ENCODE results near the gene EXO5. TPM values are rescaled to one million over a fixed set of nuclear protein-coding genes. Genes with fewer than 3 reads are reported as not detected.

The EXO5 gene
- total and polyA plus RNA-seq, 2 of the 13 experiments (the other 11 are each of a cell fraction or from before 2014, with no cell fraction given): 9.9 to 20.5 TPM

DNA sequence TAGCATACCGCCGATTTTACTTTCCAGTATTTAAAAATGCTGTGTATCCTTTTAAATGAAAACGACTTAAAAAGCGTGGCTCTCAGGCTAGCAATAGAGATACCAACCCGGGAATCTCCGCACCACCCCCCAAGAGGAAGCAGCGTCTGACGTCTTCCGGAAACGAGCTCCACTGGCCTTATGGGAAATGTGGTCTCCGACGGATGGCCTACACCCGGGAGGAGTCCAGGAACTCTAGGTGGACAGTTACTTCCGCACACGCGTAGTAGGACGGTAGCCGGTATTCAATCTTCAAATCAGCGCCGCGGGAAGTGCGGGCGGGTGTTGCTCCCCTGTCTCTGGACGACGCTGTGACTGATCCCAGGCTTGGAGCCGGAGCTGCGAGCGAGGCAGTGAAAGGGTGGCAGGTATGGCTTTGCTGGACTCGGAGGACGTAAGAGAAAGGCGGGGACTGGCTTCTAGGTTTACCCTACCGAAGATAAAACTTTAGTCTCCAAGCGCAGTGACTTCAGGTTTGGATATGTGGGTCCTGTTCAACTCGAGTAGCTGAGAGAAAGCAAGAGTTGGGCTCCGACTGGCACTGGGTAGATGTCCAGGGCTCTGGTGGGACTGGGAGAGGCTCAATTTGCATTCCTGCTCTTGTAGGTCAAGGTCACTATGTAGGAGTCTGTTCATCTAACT is 23.0 kb downstream of the EXO5 start, which contains the start of gene ZNF684 (continued):
- TF ChIP-seq, protein P1, sequence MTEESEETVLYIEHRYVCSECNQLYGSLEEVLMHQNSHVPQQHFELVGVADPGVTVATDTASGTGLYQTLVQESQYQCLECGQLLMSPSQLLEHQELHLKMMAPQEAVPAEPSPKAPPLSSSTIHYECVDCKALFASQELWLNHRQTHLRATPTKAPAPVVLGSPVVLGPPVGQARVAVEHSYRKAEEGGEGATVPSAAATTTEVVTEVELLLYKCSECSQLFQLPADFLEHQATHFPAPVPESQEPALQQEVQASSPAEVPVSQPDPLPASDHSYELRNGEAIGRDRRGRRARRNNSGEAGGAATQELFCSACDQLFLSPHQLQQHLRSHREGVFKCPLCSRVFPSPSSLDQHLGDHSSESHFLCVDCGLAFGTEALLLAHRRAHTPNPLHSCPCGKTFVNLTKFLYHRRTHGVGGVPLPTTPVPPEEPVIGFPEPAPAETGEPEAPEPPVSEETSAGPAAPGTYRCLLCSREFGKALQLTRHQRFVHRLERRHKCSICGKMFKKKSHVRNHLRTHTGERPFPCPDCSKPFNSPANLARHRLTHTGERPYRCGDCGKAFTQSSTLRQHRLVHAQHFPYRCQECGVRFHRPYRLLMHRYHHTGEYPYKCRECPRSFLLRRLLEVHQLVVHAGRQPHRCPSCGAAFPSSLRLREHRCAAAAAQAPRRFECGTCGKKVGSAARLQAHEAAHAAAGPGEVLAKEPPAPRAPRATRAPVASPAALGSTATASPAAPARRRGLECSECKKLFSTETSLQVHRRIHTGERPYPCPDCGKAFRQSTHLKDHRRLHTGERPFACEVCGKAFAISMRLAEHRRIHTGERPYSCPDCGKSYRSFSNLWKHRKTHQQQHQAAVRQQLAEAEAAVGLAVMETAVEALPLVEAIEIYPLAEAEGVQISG (CRISPR knock-in tag; IDR thresholded peaks at IDR 0.05): peak; percentile 85
- TF ChIP-seq NFE2L2 (IDR thresholded peaks at IDR 0.05; ENCODE audit: low read length) (no peak), ZNF354B (CRISPR knock-in tag; IDR thresholded peaks at IDR 0.05) (no peak), ESRRA (CRISPR knock-in tag; IDR thresholded peaks at IDR 0.05; ENCODE audit: low read depth) (peak; percentile 68), PPARG (CRISPR knock-in tag; conservative IDR thresholded peaks at IDR 0.05) (0 out of 2 replicates have a peak, but pooled peaks have one; percentile 7), GZF1 (CRISPR knock-in tag; IDR thresholded peaks at IDR 0.05) (peak; percentile 61; the same call in 1 of the 2 replicates)
- TF ChIP-seq, protein P2, sequence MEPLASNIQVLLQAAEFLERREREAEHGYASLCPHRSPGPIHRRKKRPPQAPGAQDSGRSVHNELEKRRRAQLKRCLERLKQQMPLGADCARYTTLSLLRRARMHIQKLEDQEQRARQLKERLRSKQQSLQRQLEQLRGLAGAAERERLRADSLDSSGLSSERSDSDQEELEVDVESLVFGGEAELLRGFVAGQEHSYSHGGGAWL (CRISPR knock-in tag; IDR thresholded peaks at IDR 0.05): no peak
- TF ChIP-seq, protein P3, sequence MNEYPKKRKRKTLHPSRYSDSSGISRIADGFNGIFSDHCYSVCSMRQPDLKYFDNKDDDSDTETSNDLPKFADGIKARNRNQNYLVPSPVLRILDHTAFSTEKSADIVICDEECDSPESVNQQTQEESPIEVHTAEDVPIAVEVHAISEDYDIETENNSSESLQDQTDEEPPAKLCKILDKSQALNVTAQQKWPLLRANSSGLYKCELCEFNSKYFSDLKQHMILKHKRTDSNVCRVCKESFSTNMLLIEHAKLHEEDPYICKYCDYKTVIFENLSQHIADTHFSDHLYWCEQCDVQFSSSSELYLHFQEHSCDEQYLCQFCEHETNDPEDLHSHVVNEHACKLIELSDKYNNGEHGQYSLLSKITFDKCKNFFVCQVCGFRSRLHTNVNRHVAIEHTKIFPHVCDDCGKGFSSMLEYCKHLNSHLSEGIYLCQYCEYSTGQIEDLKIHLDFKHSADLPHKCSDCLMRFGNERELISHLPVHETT (CRISPR knock-in tag; conservative IDR thresholded peaks at IDR 0.05): no peak; the same call in 1 of the 2 replicates
- TF ChIP-seq, protein P4, sequence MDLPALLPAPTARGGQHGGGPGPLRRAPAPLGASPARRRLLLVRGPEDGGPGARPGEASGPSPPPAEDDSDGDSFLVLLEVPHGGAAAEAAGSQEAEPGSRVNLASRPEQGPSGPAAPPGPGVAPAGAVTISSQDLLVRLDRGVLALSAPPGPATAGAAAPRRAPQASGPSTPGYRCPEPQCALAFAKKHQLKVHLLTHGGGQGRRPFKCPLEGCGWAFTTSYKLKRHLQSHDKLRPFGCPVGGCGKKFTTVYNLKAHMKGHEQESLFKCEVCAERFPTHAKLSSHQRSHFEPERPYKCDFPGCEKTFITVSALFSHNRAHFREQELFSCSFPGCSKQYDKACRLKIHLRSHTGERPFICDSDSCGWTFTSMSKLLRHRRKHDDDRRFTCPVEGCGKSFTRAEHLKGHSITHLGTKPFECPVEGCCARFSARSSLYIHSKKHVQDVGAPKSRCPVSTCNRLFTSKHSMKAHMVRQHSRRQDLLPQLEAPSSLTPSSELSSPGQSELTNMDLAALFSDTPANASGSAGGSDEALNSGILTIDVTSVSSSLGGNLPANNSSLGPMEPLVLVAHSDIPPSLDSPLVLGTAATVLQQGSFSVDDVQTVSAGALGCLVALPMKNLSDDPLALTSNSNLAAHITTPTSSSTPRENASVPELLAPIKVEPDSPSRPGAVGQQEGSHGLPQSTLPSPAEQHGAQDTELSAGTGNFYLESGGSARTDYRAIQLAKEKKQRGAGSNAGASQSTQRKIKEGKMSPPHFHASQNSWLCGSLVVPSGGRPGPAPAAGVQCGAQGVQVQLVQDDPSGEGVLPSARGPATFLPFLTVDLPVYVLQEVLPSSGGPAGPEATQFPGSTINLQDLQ (CRISPR knock-in tag; IDR thresholded peaks at IDR 0.05): no peak
- TF ChIP-seq, protein P5, sequence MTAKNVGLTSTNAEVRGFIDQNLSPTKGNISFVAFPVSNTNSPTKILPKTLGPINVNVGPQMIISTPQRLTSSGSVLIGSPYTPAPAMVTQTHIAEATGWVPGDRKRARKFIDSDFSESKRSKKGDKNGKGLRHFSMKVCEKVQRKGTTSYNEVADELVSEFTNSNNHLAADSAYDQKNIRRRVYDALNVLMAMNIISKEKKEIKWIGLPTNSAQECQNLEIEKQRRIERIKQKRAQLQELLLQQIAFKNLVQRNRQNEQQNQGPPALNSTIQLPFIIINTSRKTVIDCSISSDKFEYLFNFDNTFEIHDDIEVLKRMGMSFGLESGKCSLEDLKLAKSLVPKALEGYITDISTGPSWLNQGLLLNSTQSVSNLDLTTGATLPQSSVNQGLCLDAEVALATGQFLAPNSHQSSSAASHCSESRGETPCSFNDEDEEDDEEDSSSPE (CRISPR knock-in tag; IDR thresholded peaks at IDR 0.05): peak; percentile 93
- TF ChIP-seq, protein P6, sequence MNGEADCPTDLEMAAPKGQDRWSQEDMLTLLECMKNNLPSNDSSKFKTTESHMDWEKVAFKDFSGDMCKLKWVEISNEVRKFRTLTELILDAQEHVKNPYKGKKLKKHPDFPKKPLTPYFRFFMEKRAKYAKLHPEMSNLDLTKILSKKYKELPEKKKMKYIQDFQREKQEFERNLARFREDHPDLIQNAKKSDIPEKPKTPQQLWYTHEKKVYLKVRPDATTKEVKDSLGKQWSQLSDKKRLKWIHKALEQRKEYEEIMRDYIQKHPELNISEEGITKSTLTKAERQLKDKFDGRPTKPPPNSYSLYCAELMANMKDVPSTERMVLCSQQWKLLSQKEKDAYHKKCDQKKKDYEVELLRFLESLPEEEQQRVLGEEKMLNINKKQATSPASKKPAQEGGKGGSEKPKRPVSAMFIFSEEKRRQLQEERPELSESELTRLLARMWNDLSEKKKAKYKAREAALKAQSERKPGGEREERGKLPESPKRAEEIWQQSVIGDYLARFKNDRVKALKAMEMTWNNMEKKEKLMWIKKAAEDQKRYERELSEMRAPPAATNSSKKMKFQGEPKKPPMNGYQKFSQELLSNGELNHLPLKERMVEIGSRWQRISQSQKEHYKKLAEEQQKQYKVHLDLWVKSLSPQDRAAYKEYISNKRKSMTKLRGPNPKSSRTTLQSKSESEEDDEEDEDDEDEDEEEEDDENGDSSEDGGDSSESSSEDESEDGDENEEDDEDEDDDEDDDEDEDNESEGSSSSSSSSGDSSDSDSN (CRISPR knock-in tag; IDR thresholded peaks at IDR 0.05): peak; percentile 61; the same call in 1 of the 2 replicates
- TF ChIP-seq, protein P7, sequence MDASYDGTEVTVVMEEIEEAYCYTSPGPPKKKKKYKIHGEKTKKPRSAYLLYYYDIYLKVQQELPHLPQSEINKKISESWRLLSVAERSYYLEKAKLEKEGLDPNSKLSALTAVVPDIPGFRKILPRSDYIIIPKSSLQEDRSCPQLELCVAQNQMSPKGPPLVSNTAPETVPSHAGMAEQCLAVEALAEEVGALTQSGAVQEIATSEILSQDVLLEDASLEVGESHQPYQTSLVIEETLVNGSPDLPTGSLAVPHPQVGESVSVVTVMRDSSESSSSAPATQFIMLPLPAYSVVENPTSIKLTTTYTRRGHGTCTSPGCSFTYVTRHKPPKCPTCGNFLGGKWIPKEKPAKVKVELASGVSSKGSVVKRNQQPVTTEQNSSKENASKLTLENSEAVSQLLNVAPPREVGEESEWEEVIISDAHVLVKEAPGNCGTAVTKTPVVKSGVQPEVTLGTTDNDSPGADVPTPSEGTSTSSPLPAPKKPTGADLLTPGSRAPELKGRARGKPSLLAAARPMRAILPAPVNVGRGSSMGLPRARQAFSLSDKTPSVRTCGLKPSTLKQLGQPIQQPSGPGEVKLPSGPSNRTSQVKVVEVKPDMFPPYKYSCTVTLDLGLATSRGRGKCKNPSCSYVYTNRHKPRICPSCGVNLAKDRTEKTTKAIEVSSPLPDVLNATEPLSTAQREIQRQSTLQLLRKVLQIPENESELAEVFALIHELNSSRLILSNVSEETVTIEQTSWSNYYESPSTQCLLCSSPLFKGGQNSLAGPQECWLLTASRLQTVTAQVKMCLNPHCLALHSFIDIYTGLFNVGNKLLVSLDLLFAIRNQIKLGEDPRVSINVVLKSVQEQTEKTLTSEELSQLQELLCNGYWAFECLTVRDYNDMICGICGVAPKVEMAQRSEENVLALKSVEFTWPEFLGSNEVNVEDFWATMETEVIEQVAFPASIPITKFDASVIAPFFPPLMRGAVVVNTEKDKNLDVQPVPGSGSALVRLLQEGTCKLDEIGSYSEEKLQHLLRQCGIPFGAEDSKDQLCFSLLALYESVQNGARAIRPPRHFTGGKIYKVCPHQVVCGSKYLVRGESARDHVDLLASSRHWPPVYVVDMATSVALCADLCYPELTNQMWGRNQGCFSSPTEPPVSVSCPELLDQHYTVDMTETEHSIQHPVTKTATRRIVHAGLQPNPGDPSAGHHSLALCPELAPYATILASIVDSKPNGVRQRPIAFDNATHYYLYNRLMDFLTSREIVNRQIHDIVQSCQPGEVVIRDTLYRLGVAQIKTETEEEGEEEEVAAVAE (CRISPR knock-in tag; IDR thresholded peaks at IDR 0.05; ENCODE audit: borderline replicate concordance): no peak
